EH (cell line): ENCODE results near the gene CD28.
A peak's percentile ranks its signal among the peaks of the same experiment; 100 is the strongest.
"Not testable (repeated sequence)": the region's sequence is repeated elsewhere in the genome, so short reads cannot be mapped to it uniquely, and the experiment has no call there.

ENCODE experiments used
- DNase-seq: peaks from one replicate; pipeline ENCODE4 v3.0.0-alpha.2; 2015; ENCODE audit warnings: low read depth

CD28 gene

DNA sequence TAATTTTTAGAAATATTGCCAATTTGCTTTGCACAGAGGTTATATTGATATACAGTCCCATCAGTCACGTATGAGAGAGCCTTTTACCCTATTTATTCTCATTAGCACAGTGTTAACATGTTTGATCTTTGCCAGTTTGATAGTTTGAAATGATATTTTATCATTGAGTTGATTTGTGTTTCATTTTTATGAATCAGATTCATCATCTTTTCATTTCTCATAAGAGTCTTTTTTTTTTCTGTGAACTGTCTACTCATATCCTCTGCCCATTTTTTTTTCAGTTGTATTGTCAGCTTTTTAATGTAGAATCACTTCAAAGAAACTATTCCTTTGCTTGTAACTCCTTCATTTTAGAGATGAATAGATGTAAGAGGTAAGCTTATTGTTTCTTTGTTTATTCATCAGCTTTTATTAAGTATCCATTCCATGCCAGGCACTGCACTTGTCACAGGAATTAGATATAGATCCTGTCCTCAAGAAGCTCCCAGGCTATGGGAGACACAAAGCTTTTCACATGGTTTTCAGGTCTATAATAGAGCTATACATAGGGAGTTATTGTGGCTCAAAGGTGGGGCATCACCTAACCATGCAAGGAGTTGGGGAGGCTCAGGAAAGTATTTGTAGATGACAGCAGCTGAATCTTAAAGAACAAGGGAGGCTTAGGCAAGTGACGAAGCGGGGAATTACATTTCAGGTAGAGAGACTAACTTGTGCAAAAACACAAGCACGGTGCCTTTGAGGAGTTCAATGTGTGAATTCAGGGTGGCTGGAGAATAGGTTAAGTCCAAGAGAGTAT, 42.1 kb downstream of the CD28 start:
- no peak for DNase-seq

DNA sequence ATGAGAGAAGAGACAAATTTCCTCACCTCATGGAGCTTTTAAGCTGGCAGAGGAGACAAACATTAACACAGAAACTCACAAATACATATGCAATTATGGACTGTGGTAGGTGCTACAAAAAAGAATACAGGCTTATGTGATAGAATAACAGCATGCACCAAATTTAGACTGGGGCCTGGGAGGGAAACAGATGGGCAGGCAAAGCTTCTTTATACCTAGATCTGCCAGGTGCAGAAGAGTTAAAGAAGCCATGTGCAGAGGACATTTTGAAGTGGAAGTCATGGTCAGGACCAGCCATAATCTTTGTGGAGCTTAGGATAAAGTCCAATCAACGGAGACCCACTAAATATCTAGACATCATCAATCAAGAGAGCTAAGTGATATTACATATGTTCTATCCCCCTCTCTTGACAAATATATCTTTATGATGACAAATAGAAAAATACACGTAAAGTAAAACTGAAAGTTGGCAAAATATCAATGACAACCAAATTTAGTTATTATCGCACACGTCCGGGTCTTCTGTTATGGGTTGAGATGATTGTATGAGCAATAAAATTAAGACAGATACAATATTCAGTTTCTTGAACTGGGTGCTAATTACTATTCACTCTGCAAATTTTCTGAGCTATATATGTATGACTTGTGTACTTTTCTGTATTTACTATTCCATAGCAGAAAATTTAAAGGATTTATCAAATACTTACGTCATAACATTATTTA, 44.1 kb downstream of the CD28 start:
- DNase-seq = no peak

DNA sequence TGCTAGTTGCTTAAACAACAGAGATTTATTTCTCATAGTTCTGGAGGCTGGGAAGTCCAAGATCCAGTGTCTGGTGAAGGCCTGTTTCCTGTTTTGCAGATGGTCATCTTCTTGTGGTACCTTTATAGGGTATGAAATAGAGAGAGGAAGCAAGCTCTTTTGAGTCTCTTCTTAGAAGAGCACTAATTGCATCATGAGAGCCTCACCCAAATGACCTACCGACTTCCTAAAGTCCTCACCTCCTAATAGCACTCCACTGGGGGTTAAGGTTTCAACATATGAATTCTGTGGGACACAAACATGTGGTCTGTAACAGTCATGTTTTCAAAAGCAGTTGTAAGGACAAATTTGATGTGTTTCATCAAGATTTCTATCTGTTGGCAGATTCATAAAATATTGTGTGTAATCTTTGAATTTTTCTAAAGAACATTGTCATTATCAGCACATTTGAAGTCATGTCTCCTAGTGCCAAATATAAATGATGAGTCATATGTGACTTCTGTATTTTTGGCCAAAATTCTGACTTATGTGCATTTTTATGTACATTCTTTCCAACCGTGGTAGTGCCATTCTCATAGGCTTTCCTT, 45.3 kb downstream of the CD28 start:
- peak; percentile 54 for DNase-seq

DNA sequence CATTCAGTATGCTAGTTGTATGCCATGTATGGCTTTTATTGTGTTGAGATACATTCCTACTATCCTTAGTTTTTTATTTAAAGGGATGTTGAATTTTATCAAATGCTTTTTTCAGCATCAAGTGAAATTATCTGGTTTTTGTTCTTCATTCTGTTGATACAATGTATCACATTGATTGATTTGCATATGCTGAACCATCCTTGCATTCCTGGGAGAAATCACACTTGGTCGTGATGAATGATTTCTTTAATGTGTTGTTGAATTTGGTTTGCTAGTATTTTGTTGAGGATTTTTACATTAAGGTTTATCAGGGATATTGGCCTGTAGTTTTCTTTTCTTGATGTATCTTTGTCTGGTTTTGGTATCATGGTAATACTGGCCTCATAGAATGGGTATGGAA, 49.7 kb downstream of the CD28 start:
- DNase-seq = no peak

DNA sequence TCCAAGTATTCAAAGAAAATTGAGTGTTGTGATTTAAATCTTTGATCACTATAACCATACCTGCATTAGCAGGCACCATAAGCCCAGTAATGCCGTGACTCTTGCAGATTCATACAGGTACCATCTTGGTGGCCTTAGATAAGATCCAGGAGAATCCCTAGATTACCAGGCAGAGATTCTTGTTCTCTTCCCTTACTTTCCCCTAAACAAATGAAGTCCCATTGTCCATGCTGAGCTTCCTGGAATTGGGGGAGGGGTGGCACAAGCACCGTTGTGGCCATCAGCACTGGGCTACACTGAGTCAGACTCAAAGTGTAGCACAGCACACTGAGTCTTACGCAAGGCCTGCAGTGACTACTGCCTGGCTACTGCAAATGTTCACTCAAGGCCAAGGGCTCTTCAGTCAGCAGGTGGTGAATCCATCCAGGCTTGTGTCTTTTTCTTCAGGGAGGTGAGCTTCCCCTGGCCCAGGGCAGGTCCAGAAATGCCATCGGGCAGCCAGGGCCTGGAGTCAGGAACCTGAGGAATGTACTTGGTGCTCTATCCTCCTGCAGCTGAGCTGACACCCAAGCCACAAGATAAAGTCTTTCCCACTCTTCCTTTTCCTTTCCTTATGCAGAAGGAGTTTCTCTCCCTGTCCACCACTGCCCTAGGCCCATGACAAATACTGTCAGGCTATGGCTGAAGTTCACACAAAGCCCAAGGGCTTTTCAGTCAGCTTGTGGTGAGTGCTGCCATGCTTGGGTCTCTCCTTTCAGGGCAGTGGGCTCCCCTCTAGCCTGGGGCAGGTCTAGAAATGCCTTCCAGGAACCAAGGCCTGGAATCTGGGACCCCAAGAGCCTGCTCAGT, 52.6 kb downstream of the CD28 start:
- peak; percentile 88 for DNase-seq

DNA sequence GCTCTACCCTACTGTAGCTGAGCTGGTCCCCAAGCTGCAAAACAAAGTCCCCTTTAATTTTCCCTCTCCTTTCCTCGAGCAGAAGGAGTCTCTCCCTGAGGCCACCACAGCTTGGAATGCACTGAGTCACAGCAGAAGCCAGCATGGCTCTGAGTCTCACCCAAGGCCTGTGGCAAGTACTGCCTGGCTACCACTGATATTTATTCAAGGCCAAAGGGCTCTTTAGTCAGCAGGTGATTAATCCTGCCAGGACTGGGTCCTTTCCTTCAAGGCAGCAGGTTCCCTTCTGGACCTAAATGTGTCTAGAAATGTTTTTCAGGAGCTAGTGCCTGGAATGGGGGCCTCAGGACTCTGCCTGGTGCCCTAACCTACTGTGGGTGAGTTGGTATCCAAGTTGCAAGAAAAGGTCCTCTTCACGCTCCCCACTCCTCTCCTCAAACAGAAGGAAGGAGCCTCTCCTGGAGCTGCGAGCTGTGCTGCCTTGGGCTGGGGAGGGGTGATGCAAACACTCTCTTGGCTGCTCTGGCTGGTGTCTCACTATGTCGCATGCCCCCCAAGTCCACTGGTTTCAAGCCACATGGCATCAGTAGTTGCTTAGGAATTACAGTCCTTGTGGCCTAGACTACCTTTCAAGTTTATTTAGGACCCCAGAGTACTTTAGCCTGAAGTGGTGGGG, 53.4 kb downstream of the CD28 start:
- peak; percentile 94 for DNase-seq

DNA sequence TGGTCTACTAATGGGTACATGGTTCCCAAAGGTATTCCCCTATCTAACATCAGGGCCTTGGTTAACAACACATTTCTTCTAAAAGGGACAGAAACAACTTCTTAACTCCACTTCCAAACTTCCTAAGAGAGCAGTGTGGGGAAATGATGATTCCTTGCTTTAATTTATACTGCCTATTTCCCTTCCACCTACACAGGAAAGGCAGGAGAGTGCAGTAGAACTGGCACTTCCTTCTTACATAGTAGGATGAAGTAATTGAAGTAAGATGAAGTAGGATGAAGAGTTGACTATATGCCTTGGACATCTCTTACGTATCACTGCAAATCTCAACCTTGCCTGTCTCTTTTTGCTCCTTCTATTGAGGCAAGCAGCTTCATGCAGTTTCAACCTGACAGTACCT, 54.7 kb downstream of the CD28 start:
- no peak for DNase-seq

DNA sequence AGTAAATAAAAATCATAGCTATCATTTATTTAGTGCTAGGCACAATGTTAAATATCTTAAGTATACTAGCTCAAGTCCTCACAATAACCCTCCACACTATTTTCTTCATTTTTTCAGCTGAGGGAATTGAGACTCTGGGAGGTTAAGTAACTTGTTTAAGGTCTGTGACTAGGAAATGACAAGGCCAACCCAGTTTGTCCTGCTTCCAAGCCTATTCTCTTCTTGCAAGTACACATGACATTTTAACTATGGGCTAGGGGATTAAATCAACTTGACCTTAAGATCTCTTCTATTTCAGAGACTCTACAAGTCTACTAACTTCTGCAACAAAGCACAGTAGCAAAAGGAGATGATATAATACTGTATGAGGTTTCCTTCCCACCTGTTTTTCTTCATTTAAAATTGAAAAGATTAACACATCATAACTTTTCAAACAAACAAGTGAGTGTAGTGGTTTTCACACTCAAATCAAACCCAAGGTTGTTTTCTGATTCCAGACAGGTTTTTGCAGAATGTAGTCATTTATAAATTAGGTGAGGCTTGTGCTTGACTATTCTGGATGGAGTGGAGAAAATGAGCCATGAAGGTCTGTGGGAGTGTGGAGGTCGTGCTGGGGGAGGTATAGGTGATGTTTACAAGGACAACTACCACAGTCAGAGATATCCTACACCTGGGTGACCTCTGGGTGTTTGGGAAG, 57.0 kb downstream of the CD28 start:
- no peak for DNase-seq

DNA sequence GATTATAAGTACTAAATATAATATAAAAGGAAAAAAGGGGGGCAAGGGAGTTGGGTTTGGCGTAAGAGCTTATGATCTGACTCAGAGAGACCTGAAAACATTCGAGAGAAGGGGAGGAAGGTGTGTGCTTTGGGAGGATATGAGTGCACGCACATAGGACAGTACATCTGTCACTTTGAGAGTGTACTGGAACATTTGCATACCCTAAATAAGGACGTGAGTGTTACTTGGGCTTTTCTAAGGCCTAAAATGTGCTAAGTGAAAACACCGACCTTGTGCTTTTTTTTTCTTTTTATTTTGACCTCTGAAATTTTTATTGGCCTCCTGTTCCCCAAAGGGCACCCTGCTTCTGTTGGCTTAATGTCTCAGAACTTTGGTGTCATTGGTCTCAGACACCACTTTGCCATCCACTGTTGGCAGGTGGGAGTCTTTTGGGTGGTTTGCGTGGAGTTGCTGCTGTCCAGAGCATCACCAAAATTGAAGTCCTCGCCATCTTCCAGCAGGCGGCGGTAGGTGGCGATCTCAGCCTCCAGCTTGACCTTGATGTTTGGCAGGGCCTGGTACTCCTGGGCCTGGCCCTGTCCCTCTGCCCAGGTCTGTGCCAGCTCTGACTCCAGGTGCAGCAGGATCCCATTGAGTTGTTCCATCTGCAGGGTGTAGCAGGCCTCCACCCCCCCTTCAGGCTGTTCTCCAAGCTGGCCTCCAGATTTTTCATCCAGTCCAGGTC, 57.7 kb downstream of the CD28 start:
- DNase-seq = no peak

DNA sequence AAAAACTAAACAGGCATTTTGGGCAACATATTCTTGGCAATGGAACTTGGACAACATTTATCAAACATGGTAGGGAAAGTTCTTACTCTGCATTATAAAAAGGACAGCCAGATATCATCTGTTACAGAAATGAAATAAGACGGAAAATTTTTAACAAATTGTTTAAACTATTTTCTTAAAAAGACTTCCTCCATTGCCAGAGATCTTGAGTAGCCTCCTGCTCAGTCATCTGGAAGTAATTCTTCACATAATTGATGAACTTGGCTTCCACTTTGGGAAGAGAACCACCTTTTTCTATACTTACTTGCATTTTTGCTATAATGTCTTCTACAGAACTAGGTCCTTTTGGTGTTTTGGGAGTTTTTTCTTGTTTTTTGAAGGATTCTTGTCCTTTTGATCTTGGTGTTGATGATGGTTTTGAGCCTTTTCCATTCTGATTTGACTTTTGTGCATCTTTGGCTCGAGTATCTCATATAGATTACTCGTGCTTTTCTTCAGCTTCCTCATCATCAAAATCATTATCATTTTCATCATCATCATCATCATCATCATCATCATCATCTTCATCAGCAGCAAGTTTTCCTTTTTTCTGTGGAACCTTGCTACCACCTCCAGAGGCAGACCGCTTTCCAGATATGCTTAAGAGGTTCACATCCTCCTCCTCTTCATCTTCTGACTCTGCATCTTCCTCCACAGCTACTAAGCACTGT, 66.2 kb downstream of the CD28 start:
- no peak for DNase-seq

DNA sequence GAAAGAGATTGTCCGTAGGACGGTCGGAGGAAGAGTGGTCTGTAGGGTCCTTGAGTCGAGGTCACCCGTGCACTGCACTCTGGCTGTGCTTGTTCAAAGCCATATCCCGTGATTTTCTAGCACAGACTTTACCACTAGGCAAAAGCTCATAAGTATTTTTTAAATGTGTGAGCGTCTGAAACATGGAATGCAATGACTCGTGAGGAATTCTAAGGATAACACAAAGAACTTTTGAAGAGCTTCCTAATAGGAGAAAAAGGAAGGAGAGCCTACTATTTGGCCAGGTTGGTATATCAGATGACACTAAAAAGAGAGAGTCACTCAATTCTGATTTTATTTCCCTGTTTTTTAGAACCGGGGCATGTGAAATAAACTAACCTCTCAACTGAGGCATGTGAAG, 68.3 kb downstream of the CD28 start:
- DNase-seq = peak; percentile 68

DNA sequence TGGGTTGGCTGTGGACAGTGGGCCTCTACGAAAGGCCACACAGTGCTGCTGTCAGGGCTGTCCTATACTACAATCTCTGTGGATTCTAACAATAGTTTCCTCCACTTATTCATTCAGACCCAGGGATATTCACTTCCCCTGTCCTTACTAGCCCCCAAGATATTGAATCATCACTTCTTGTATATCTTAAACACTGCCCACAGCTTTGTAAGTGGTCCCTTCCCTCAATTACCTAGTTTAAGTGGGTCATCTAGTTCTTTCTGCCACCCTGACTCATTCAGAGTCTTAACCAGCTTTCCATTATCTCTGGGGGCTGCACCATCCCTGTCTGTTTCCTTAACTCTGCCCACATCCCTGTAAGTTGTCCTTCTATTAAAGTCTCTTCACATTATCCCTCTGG, 69.2 kb downstream of the CD28 start:
- DNase-seq = no peak

DNA sequence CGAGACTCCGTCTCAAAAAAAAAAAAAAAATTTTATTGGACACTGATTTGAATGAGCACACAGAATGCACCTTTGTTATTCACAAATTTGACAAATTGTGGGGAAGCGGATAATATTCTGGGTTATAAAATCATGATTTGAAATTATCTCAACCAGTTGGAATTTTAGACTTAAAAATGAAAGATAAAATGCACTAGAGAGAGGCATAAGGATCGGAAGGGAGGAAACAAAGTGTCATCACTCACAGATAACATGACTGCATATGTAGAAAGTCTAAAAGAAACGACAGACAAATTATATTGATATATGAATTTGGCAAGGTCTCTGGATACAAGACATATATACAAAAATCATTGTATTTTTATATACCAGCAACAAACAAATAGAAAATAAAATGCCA, 70.6 kb downstream of the CD28 start:
- no peak for DNase-seq

DNA sequence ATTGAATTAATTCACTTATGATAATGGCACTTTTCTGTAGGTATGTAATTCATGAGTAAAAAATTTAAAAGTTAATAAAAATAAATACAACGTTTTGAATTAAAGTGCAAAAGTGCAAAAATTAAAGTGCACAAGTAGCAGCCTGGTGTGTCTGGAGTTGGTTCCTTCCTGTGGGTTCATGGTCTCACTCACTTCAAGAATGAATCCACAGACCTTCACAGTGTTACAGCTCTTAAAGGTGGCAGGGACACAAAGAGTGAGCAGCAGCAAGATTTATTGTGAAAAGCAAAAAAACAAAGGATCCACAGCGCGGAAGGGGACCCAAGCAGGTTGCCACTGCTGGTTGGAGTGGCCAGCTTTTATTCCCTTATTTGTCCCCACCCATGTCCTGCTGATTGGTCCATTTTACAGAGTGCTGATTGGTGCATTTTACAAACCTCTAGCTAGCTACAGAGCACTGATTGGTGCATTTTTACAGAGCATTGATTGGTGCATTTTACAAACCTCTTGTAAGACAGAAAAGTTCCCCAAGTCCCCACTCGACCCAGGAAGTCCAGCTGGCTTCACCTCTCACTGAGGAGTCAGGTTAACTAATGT, 73.1 kb downstream of the CD28 start:
- not testable (repeated sequence) for DNase-seq

DNA sequence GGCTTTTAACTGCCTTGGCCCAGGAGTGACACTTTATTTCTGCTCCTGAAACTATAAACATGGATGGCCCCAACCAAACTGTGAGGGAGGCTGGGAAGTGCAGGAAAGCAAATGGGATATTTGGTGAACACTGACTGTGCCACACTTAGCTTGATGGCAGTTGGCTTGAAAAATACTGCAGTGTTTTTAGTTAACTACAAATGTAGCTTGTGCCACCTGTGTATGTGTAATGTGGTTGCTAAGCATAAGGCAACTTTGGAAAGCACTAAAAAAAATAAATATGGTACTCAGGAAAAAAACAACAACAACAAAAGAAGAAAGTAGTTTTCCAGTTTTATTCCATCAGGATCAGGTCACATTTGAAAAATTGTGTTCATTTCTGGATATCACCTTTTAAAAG, 73.8 kb downstream of the CD28 start:
- DNase-seq = no peak

DNA sequence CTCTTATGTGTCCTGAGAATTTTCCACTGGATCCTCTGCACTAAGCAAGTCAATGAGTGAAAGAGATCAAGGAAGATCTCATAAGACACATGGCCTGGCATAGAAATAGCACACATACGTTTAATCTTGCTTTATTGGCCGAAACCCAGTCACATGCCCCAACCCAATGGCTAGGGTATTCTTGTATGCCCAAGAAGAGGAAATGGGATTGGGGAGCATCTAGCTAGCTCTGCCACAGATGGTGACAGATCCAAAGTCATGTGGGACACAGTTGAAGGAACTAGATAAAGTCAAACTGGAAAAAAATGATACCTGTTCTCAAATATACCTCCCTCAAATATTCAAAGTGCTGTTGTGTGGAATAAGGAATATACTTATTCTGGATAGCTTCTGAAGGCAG, 74.7 kb downstream of the CD28 start:
- DNase-seq = no peak

DNA sequence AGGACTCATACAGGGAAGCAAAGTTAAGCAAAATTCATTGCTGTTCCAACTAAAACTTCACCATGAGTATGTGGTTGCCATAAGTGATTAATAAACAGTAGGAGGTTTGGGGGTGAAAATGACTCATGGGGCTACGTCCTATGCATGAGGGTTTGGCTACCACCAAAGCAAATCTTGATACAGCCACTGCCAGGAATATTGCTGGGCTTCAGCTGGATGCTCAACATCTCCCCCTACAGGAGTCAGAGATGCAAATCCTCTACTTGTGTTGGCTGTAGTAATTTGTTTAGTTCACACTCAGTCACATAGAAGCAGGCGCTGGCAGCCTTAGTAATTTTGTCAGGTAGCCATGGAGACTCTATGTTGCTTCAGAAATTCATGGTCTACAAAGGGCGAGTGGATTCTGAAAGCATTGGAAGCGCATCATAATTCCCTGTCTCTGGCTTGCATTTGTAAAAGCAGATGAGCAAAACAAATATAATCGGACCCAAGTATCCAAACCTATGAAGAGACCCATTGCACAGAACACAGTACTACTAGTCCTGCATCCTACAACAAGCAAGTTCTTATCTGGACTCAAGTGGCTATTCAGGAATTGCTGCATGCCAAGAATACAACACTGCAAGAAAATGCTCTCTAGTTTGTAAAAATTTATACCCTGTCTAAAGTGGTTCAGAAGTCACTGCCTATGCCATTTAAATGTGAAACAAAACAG, 76.0 kb downstream of the CD28 start:
- DNase-seq = peak; percentile 88

DNA sequence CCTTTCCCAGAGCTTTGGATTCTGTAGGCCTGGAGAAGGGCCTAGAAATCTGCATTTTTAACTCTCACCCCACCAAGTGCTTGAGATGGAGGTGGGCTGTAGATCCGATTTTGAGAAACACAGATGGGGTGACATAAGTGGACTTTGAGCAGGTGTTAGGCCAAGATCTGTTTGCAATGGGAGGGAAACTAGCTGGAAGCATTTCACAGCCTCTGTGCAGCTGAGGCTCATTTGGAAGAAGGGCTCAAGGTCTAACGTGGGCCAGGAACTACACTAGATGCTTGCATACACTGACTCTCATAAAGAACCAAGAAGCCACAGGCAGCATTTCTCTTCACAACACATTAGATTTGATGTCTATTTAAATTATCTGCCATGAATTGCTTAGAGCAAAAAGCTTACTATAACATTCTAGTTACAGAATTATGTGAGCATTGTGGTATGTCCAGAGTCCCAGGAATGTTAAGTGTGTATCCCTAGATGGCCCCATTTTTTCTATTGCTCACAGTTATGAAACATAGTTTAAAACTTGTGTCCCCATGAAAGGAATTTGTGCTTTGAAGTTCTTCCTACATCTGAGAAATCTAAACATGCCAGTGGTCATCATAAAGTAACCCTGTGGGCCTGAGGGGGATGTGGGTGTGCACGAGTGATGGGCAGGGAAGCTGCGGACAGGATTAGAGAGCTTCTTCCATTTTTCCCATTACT, 77.2 kb downstream of the CD28 start:
- peak; percentile 98 for DNase-seq
